ENCODE results near the gene FUBP1. TPM values are rescaled to one million over a fixed set of nuclear protein-coding genes. Genes with fewer than 3 reads are reported as not detected.

FUBP1 gene
- total and polyA plus RNA-seq, 2 of the 8 experiments (the other 6 are each of a cell fraction or from before 2014, with no cell fraction given), result 184 to 201 TPM

DNA sequence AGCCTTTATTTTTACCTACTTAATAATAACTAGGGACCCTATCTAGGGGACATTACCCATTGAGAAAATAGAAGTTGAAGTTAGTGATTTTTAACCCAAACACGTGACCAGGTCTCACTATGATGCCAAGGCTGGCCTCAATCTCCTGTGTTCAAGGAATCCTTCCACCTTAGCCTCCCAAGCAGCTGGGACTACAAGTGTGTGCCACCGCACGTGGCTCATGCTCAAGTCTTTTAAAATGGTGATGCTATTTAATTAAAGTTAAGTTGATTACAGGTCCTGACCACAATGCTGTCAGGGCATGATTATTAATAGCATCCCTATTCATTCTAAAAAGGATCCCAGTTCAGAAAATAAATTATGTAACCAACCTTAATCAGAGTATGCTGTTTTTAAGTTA, 25.0 kb downstream of the FUBP1 start:
- Histone ChIP-seq H3K4me2 (ENCODE audit: insufficient read depth in 1 of 2, low read depth in 2 of 2, low read length in 2 of 2) (no peak overlapping the region), H3K36me3 (ENCODE audit: control insufficient read depth in 2 of 4, insufficient read depth in 4 of 4, low read length in 3 of 4) (peaks cover 14 to 97% (median 64%) of the 10 kb centered on the region in 4 experiments; a peak in 7 of 8 replicates), H3K23ac (ENCODE audit: insufficient read length) (no peak overlapping the region), H3K27me3 (replicated peaks in 1 of 4; ENCODE audit: control insufficient read depth in 3 of 4, extremely low read depth in 1 of 4, insufficient read depth in 3 of 4, low read length in 3 of 4) (no peaks in the 10 kb centered on the region), H2BK15ac (ENCODE audit: low read length) (no peak overlapping the region), H4K20me1 (replicated peaks in 1 of 2; ENCODE audit: control insufficient read depth in 1 of 2, insufficient read depth in 2 of 2, low read length in 2 of 2) (peaks cover 6 to 7% of the 10 kb centered on the region in 2 experiments), H2BK5ac (ENCODE audit: low read depth, low read length) (no peak overlapping the region), H3K23me2 (ENCODE audit: low read depth, low read length) (no peaks in the 10 kb centered on the region), H3K56ac (replicated peaks; ENCODE audit: insufficient read length, low read depth, low read length) (no peak overlapping the region), H4K5ac (ENCODE audit: insufficient read length, low read depth, low read length) (no peak overlapping the region), H3K27ac (ENCODE audit: low read depth, low read length) (no peak overlapping the region), H4K8ac (ENCODE audit: extremely low read depth, insufficient read depth, low read length) (no peak overlapping the region), H3K14ac (ENCODE audit: insufficient read length) (no peak overlapping the region), H3K9me3 (ENCODE audit: insufficient read depth in 2 of 2, low read depth in 1 of 2, low read length in 1 of 2) (no peaks in the 10 kb centered on the region), H2BK120ac (replicated peaks; ENCODE audit: low read depth, low read length) (no peak overlapping the region), H2BK20ac (ENCODE audit: low read length) (no peak overlapping the region), H3K79me1 (ENCODE audit: low read depth, low read length) (no peaks in the 10 kb centered on the region), H2AK5ac (ENCODE audit: low read depth, low read length) (no peak overlapping the region), H3K18ac (ENCODE audit: extremely low read depth, low read length) (no peak overlapping the region), H3K4ac (replicated peaks; ENCODE audit: insufficient read length, low read depth, low read length) (no peak overlapping the region), H3K4me1 (replicated peaks in 1 of 4; ENCODE audit: control insufficient read depth in 3 of 4, insufficient read depth in 4 of 4, low read length in 3 of 4) (no peaks in the 10 kb centered on the region), H3K9ac (replicated peaks in 1 of 4; ENCODE audit: extremely low read depth in 1 of 4, low read depth in 3 of 4, low read length in 3 of 4) (no peak overlapping the region), H4K91ac (replicated peaks; ENCODE audit: insufficient read length, low read length) (no peak overlapping the region), H3K4me3 (ENCODE audit: extremely low read depth in 1 of 4, insufficient read depth in 2 of 4, low read depth in 3 of 4, low read length in 4 of 4) (no peak overlapping the region), H3K79me2 (ENCODE audit: control insufficient read depth in 1 of 2, insufficient read depth in 2 of 2, low read length in 2 of 2) (peaks cover 0 to 11% of the 10 kb centered on the region in 2 experiments; a peak in 1 of 4 replicates), H2BK12ac (ENCODE audit: low read depth, low read length) (no peak overlapping the region), H2AFZ (ENCODE audit: low read length) (no peak overlapping the region)
- WGBS, 2 experiments (ENCODE audit: extremely low coverage in 1 of 2, insufficient coverage in 1 of 2, insufficient read length in 1 of 2, insufficient replicate concordance in 2 of 2, low coverage in 1 of 2, low lambda C conversion rate in 2 of 2, missing lambda C conversion rate in 1 of 2), result 94% methylated on average over 3 of the region's 3 CpGs; no CpG with 5 or more reads in 1 of the 2 experiments
- ChIA-PET POLR2A (ENCODE audit: partially characterized antibody) (interaction anchor here (0.6 to 5.3 kb wide), 3 partner anchors 13 to 27 kb away, joined by 3 to 47 read pairs (median 14); no protein-coding TSS in a partner anchor), CTCF (ENCODE audit: partially characterized antibody) (interaction anchor here (0.7 to 1.8 kb wide), 2 partner anchors 11 to 161 kb away, joined by 5 to 6 read pairs; no protein-coding TSS in a partner anchor)
- DNase-seq (ENCODE audit: low read depth in 1 of 2, low spot score in 2 of 2), result no peak
- TF ChIP-seq POLR2AphosphoS5 (IDR thresholded peaks at IDR 0.05; ENCODE audit: low read depth, low read length), result peak; percentile 36; the same call in 1 of the 2 replicates
- no peak for TF ChIP-seq RFX5 (IDR thresholded peaks at IDR 0.05; ENCODE audit: borderline replicate concordance, low read depth, low read length)
- TF ChIP-seq KDM5A (IDR thresholded peaks at IDR 0.05; ENCODE audit: low read length), result no peak
- TF ChIP-seq CEBPB (IDR thresholded peaks at IDR 0.05; ENCODE audit: low read depth, low read length), result no peak
- no peak for TF ChIP-seq RBBP5 (IDR thresholded peaks at IDR 0.05; ENCODE audit: borderline replicate concordance, low read depth, low read length)
- FAIRE-seq, result peak; percentile 60

All from H1 (cell line).